ENCODE measurements around the gene HES5. TPM values are rescaled to one million over a fixed set of nuclear protein-coding genes. Genes with fewer than 3 reads are reported as not detected.

Gene HES5
- polyA plus RNA-seq, 1 donor (not counting 4 experiments of a cell fraction or from before 2014, with no cell fraction given), result 0.33 TPM

DNA sequence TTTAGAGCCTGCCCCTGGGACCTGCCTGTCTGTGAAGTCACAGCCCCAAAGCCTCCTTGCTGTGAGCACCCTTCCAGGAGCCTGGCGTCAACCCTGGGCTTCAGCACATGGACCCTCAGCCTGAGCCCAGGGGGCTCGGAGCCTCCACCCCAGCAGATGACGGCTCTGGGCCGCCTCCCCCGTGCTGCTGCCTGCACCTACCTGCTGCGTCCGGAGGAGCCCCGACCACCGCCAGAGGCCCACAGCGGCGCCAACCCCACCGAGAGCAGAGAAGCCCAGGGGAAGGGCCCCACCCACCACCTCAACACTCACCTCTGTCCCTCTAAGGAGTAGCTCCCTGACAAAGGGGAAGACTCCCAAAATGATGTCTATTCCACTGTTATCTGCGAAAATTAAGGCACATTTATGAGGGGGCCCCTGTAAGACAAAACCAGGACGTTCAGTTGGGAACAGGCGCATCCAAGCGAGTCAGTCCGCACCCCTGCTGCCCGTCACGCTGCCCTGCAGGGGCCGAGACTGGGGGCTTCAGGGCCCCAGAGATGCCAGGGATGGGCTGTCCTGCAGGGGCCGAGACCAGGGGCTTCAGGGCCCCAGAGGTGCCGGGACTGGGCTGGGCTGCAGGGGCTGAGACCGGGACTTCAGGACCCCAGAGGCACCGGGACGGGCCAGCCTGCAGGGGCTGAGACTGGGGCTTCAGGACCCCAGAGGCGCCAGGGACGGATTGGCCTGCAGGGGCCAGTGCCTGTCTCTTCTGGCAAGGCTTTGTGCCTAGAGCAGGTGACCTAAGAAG is 19.5 kb downstream of the HES5 start:
- Histone ChIP-seq H3K9ac (ENCODE audit: control insufficient read depth, extremely low read depth, insufficient read depth, low read length) (no peak overlapping the region), H3K36me3 (ENCODE audit: control insufficient read depth in 2 of 2, extremely low read depth in 1 of 2, insufficient read depth in 2 of 2, low read length in 2 of 2) (peaks cover 18 to 24% of the 10 kb centered on the region in 2 experiments), H4K20me1 (ENCODE audit: control insufficient read depth, extremely low read depth, insufficient read depth, low read length) (peaks cover 4% of the 10 kb centered on the region), H3K27me3 (ENCODE audit: control insufficient read depth, extremely low read depth, insufficient read depth, low read length) (no peaks in the 10 kb centered on the region), H2AFZ (ENCODE audit: control insufficient read depth, low read length) (no peak overlapping the region), H3K9me3 (ENCODE audit: control insufficient read depth, low read depth, low read length) (no peaks in the 10 kb centered on the region), H3K4me1 (ENCODE audit: control insufficient read depth, extremely low read depth, insufficient read depth, low read length) (no peaks in the 10 kb centered on the region), H3K4me3 (ENCODE audit: control insufficient read depth in 2 of 3, extremely low read depth in 1 of 3, insufficient read depth in 2 of 3, low read depth in 1 of 3, low read length in 3 of 3) (no peak overlapping the region), H3K79me2 (ENCODE audit: control insufficient read depth, insufficient read depth, low read length) (no peaks in the 10 kb centered on the region), H3K9me1 (ENCODE audit: control insufficient read depth, extremely low read depth, insufficient read depth, low read length) (no peaks in the 10 kb centered on the region), H3K4me2 (ENCODE audit: control insufficient read depth, extremely low read depth, insufficient read depth, low read depth, low read length) (no peak overlapping the region), H3K27ac (ENCODE audit: control insufficient read depth, insufficient read depth, low read length) (no peak overlapping the region)
- no peak for FAIRE-seq
- no peak for DNase-seq (ENCODE audit: low read depth, low spot score)
- TF ChIP-seq, protein P1, sequence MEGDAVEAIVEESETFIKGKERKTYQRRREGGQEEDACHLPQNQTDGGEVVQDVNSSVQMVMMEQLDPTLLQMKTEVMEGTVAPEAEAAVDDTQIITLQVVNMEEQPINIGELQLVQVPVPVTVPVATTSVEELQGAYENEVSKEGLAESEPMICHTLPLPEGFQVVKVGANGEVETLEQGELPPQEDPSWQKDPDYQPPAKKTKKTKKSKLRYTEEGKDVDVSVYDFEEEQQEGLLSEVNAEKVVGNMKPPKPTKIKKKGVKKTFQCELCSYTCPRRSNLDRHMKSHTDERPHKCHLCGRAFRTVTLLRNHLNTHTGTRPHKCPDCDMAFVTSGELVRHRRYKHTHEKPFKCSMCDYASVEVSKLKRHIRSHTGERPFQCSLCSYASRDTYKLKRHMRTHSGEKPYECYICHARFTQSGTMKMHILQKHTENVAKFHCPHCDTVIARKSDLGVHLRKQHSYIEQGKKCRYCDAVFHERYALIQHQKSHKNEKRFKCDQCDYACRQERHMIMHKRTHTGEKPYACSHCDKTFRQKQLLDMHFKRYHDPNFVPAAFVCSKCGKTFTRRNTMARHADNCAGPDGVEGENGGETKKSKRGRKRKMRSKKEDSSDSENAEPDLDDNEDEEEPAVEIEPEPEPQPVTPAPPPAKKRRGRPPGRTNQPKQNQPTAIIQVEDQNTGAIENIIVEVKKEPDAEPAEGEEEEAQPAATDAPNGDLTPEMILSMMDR (optimal IDR thresholded peaks at IDR 0.05 in 1 of 3, IDR thresholded peaks at IDR 0.05 in 1 of 3, conservative IDR thresholded peaks at IDR 0.05 in 1 of 3; ENCODE audit: extremely low read depth in 1 of 3, insufficient read depth in 2 of 3, low read length in 3 of 3), result no peak
- TF ChIP-seq EZH2 (IDR thresholded peaks at IDR 0.05; ENCODE audit: low read length), result no peak
- dilution Hi-C loops (cut with MboI; ENCODE audit: extremely low pct_ligation_motif_present, low sequenced_read_pairs), result no loop called here

DNA sequence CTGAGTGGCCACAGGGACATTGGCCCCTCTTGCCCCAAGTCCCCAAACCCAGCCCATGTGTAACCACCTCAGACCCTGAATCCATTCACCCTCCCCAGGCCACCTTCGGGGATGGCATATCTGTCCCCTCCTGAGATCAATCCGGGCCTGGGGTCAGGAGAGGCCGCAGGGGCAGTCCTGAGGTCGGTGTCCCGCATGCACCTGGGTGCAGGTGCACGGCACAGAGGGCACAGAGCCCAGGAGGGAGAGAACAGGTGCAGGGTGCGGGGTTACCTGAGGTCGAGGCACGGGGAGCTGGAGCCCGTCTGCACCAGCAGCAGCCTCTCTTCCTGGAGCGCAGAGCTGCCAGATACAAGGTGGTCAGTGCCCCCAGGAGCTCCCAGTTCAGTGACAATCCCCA is 20.5 kb downstream of the HES5 start:
- no peak overlapping the region for H3K4me3 ChIP-seq (ENCODE audit: control insufficient read depth in 2 of 3, extremely low read depth in 1 of 3, insufficient read depth in 2 of 3, low read depth in 1 of 3, low read length in 3 of 3)
- dilution Hi-C loops (cut with MboI; ENCODE audit: extremely low pct_ligation_motif_present, low sequenced_read_pairs), result no loop called here
- no peak overlapping the region for H2AFZ ChIP-seq (ENCODE audit: control insufficient read depth, low read length)
- H3K4me1 ChIP-seq (ENCODE audit: control insufficient read depth, extremely low read depth, insufficient read depth, low read length), result no peaks in the 10 kb centered on the region
- peaks cover 18 to 23% of the 10 kb centered on the region in 2 experiments for H3K36me3 ChIP-seq (ENCODE audit: control insufficient read depth in 2 of 2, extremely low read depth in 1 of 2, insufficient read depth in 2 of 2, low read length in 2 of 2)
- no peak for TF ChIP-seq EZH2 (IDR thresholded peaks at IDR 0.05; ENCODE audit: low read length)
- TF ChIP-seq, protein P1 (optimal IDR thresholded peaks at IDR 0.05 in 1 of 3, IDR thresholded peaks at IDR 0.05 in 1 of 3, conservative IDR thresholded peaks at IDR 0.05 in 1 of 3; ENCODE audit: extremely low read depth in 1 of 3, insufficient read depth in 2 of 3, low read length in 3 of 3), result no peak
- no peaks in the 10 kb centered on the region for H3K27me3 ChIP-seq (ENCODE audit: control insufficient read depth, extremely low read depth, insufficient read depth, low read length)
- no peaks in the 10 kb centered on the region for H3K9me1 ChIP-seq (ENCODE audit: control insufficient read depth, extremely low read depth, insufficient read depth, low read length)
- no peaks in the 10 kb centered on the region for H3K9me3 ChIP-seq (ENCODE audit: control insufficient read depth, low read depth, low read length)
- no peak overlapping the region for H3K27ac ChIP-seq (ENCODE audit: control insufficient read depth, insufficient read depth, low read length)
- FAIRE-seq, result no peak
- no peak for DNase-seq (ENCODE audit: low read depth, low spot score)
- no peak overlapping the region for H3K9ac ChIP-seq (ENCODE audit: control insufficient read depth, extremely low read depth, insufficient read depth, low read length)
- no peaks in the 10 kb centered on the region for H3K79me2 ChIP-seq (ENCODE audit: control insufficient read depth, insufficient read depth, low read length)
- H4K20me1 ChIP-seq (ENCODE audit: control insufficient read depth, extremely low read depth, insufficient read depth, low read length), result peaks cover 4% of the 10 kb centered on the region
- H3K4me2 ChIP-seq (ENCODE audit: control insufficient read depth, extremely low read depth, insufficient read depth, low read depth, low read length), result no peak overlapping the region

Data from keratinocyte (primary cell).